ENCODE measurements around the gene ZNF208. TPM values are rescaled to one million over a fixed set of nuclear protein-coding genes. Genes with fewer than 3 reads are reported as not detected.
A peak's percentile ranks its signal among the peaks of the same experiment; 100 is the strongest.
"Not testable (repeated sequence)": the region's sequence is repeated elsewhere in the genome, so short reads cannot be mapped to it uniquely, and the experiment has no call there.

ZNF208 gene
- polyA plus RNA-seq, 3 donors = not detected

DNA sequence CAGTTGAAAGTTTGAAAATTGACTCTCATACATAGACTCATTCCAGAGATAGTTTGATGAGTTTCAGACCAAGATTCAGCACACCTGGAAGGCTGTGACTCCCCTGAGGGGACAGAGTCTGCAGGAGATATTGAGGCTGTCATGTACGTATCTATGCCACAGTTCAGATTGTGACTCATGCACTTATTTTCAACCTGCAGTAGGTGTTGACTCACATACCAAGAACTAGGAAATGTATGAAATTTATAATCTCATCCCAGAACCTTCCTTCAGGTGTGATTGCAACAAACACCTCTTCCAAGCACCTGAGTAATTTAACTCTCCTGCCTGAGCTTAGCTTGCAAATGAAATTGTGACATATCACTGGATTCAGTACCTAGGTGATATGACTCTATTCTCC is 110.3 kb downstream of the ZNF208 start:
- Histone ChIP-seq H3K27ac (ENCODE audit: low read depth in 1 of 2, low read length in 2 of 2) (no peak overlapping the region), H3K4me3 (replicated peaks in 1 of 3; ENCODE audit: low read depth in 2 of 3, low read length in 3 of 3) (no peak overlapping the region), H3K36me3 (replicated peaks in 1 of 2; ENCODE audit: control insufficient read depth in 1 of 2, insufficient read depth in 2 of 2, low read length in 2 of 2) (no peaks in the 10 kb centered on the region), H2AFZ (ENCODE audit: insufficient read depth, low read depth, low read length, poor library complexity, severe bottlenecking) (no peak overlapping the region), H3K79me2 (ENCODE audit: insufficient read depth, low read length) (no peaks in the 10 kb centered on the region), H4K20me1 (ENCODE audit: insufficient read depth, low read length) (no peaks in the 10 kb centered on the region), H3K4me2 (replicated peaks; ENCODE audit: extremely low read depth, low read length, poor library complexity, severe bottlenecking) (no peak overlapping the region), H3K9me3 (replicated peaks in 1 of 2; ENCODE audit: control insufficient read depth in 1 of 2, insufficient read depth in 1 of 2, low read length in 2 of 2) (peaks cover 43 to 60% of the 10 kb centered on the region in 2 donors), H3K4me1 (ENCODE audit: control insufficient read depth in 1 of 2, insufficient read depth in 2 of 2, low read length in 2 of 2) (no peaks in the 10 kb centered on the region), H3K27me3 (ENCODE audit: control insufficient read depth in 2 of 2, insufficient read depth in 2 of 2, low read length in 2 of 2) (no peaks in the 10 kb centered on the region), H3K9ac (ENCODE audit: insufficient read depth, low read length, poor library complexity, severe bottlenecking) (no peak overlapping the region)
- WGBS (ENCODE audit: insufficient coverage) = 80% methylated on average over 1 of the region's 1 CpG
- no peaks in the 10 kb centered on the region for H3K36me3 Mint-ChIP-seq
- no peak overlapping the region for H3K27ac Mint-ChIP-seq
- no peaks in the 10 kb centered on the region for H3K4me1 Mint-ChIP-seq
- no peak overlapping the region for H3K4me3 Mint-ChIP-seq
- DNase-seq = no peak
- peaks cover 23 to 65% (median 52%) of the 10 kb centered on the region in 7 donors for H3K9me3 Mint-ChIP-seq
- TF ChIP-seq, protein P1, sequence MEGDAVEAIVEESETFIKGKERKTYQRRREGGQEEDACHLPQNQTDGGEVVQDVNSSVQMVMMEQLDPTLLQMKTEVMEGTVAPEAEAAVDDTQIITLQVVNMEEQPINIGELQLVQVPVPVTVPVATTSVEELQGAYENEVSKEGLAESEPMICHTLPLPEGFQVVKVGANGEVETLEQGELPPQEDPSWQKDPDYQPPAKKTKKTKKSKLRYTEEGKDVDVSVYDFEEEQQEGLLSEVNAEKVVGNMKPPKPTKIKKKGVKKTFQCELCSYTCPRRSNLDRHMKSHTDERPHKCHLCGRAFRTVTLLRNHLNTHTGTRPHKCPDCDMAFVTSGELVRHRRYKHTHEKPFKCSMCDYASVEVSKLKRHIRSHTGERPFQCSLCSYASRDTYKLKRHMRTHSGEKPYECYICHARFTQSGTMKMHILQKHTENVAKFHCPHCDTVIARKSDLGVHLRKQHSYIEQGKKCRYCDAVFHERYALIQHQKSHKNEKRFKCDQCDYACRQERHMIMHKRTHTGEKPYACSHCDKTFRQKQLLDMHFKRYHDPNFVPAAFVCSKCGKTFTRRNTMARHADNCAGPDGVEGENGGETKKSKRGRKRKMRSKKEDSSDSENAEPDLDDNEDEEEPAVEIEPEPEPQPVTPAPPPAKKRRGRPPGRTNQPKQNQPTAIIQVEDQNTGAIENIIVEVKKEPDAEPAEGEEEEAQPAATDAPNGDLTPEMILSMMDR (IDR thresholded peaks at IDR 0.05) = no peak
- H3K27me3 Mint-ChIP-seq (ENCODE audit: low read depth in 3 of 3) = peaks cover 0 to 1% (median under 1%) of the 10 kb centered on the region in 3 donors
- intact Hi-C loops (cut with micrococcal nuclease) = no loop called here

DNA sequence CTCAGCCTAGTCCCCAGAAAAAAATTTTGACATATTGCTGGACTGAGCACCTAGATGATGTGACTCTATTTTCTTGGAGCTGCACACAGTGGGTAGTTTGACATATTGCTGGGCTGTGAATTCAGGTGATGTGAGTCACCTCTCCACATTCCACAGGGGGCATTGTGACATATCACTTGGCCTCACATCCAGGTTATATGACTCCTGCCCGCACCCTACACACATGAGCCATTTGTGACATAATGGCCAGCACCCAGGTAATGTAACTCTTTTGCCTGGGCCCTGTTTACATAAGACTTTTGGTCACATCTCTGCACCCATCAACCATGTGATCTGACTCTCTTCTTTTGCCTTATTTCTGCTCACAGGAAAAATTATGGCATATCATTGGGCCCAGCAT is 119.7 kb downstream of the ZNF208 start:
- no peak for DNase-seq
- Mint-ChIP-seq H3K27ac (peak overlapping the region in 1 of 7 donors; percentile 54), H3K9me3 (peaks cover 12 to 51% (median 34%) of the 10 kb centered on the region in 7 donors), H3K36me3 (no peaks in the 10 kb centered on the region), H3K4me3 (no peak overlapping the region), H3K27me3 (ENCODE audit: low read depth in 3 of 3) (peaks cover 0 to 7% (median 0%) of the 10 kb centered on the region in 3 donors), H3K4me1 (no peaks in the 10 kb centered on the region)
- TF ChIP-seq, protein P1 (IDR thresholded peaks at IDR 0.05) = no peak
- Histone ChIP-seq H3K9ac (ENCODE audit: insufficient read depth, low read length, poor library complexity, severe bottlenecking) (no peak overlapping the region), H3K27ac (ENCODE audit: low read depth in 1 of 2, low read length in 2 of 2) (no peak overlapping the region), H3K27me3 (ENCODE audit: control insufficient read depth in 2 of 2, insufficient read depth in 2 of 2, low read length in 2 of 2) (no peaks in the 10 kb centered on the region), H3K4me2 (replicated peaks; ENCODE audit: extremely low read depth, low read length, poor library complexity, severe bottlenecking) (no peak overlapping the region), H3K4me3 (replicated peaks in 1 of 3; ENCODE audit: low read depth in 2 of 3, low read length in 3 of 3) (no peak overlapping the region), H4K20me1 (ENCODE audit: insufficient read depth, low read length) (no peaks in the 10 kb centered on the region), H3K9me3 (replicated peaks in 1 of 2; ENCODE audit: control insufficient read depth in 1 of 2, insufficient read depth in 1 of 2, low read length in 2 of 2) (peaks cover 13 to 15% of the 10 kb centered on the region in 2 donors), H3K36me3 (replicated peaks in 1 of 2; ENCODE audit: control insufficient read depth in 1 of 2, insufficient read depth in 2 of 2, low read length in 2 of 2) (no peaks in the 10 kb centered on the region), H3K4me1 (ENCODE audit: control insufficient read depth in 1 of 2, insufficient read depth in 2 of 2, low read length in 2 of 2) (no peaks in the 10 kb centered on the region), H2AFZ (ENCODE audit: insufficient read depth, low read depth, low read length, poor library complexity, severe bottlenecking) (no peak overlapping the region), H3K79me2 (ENCODE audit: insufficient read depth, low read length) (no peaks in the 10 kb centered on the region)
- intact Hi-C loops (cut with micrococcal nuclease) = no loop called here
- 100% methylated on average over 1 of the region's 1 CpG for WGBS (ENCODE audit: insufficient coverage)

DNA sequence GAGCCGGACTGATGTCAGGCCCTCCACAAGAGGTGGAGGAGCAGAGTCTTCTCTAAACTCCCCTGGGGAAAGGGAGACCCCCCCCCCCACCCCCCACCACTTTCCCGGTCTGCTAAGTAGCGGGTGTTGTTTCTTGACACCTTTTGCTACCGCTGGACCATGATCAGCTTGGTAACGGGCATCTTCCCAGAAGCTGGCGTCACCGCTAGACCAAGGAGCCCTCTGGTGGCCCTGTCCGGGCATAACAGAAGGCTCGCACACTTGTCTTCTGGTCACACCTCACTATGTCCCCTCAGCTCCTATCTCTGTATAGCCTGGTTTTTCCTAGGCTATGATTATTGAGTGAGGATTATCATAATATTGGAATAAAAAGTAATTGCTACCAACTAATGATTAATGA is 120.7 kb downstream of the ZNF208 start:
- intact Hi-C loops (cut with micrococcal nuclease); H3K79me2 ChIP-seq (ENCODE audit: insufficient read depth, low read length); H3K36me3 ChIP-seq (replicated peaks in 1 of 2; ENCODE audit: control insufficient read depth in 1 of 2, insufficient read depth in 2 of 2, low read length in 2 of 2); H3K4me2 ChIP-seq (replicated peaks; ENCODE audit: extremely low read depth, low read length, poor library complexity, severe bottlenecking); H3K4me3 ChIP-seq (replicated peaks in 1 of 3; ENCODE audit: low read depth in 2 of 3, low read length in 3 of 3); H3K27ac ChIP-seq (ENCODE audit: low read depth in 1 of 2, low read length in 2 of 2); H3K4me3 Mint-ChIP-seq; H3K9ac ChIP-seq (ENCODE audit: insufficient read depth, low read length, poor library complexity, severe bottlenecking); H3K27ac Mint-ChIP-seq; H3K36me3 Mint-ChIP-seq; H3K4me1 Mint-ChIP-seq; H4K20me1 ChIP-seq (ENCODE audit: insufficient read depth, low read length); H3K27me3 Mint-ChIP-seq (ENCODE audit: low read depth in 3 of 3); DNase-seq; H2AFZ ChIP-seq (ENCODE audit: insufficient read depth, low read depth, low read length, poor library complexity, severe bottlenecking); H3K27me3 ChIP-seq (ENCODE audit: control insufficient read depth in 2 of 2, insufficient read depth in 2 of 2, low read length in 2 of 2); H3K4me1 ChIP-seq (ENCODE audit: control insufficient read depth in 1 of 2, insufficient read depth in 2 of 2, low read length in 2 of 2): not testable (repeated sequence)
- peaks cover 12 to 44% (median 29%) of the 10 kb centered on the region in 7 donors for H3K9me3 Mint-ChIP-seq
- no CpG with 5 or more reads among the region's 9 CpGs for WGBS (ENCODE audit: insufficient coverage)
- H3K9me3 ChIP-seq (replicated peaks in 1 of 2; ENCODE audit: control insufficient read depth in 1 of 2, insufficient read depth in 1 of 2, low read length in 2 of 2) = peaks cover 13 to 15% of the 10 kb centered on the region in 2 donors

All from CD14-positive monocyte (primary cell).